AML-193 (cell line): ENCODE measurements around the gene TOLLIP.

Source experiments
- DNase-seq, 2 experiments: peaks; one replicate each; lab custom pipeline; 2025; lab: John Stamatoyannopoulos, UW

TOLLIP gene

GRCh38 chr11:1298695-1299492 lies 10.5 kb downstream of the TOLLIP start:
- peak; percentile 79 to 83 for DNase-seq

- DNase-seq = no peak
Measured at GRCh38 chr11:1297576-1298473, 11.6 kb downstream of the TOLLIP start.

- DNase-seq = no peak
Measured at GRCh38 chr11:1297011-1297575, 12.3 kb downstream of the TOLLIP start.

GRCh38 chr11:1296287-1296686 lies 13.1 kb downstream of the TOLLIP start:
- DNase-seq = no peak

GRCh38 chr11:1295591-1295990 lies 13.8 kb downstream of the TOLLIP start:
- no peak for DNase-seq

- DNase-seq = no peak
Measured at GRCh38 chr11:1295086-1295485, 14.3 kb downstream of the TOLLIP start.

- peak in 1 of 2 experiments; percentile 17 for DNase-seq
Measured at GRCh38 chr11:1293619-1294015, 15.8 kb downstream of the TOLLIP start.

- DNase-seq = no peak
Measured at GRCh38 chr11:1292644-1293618, 16.5 kb downstream of the TOLLIP start.

GRCh38 chr11:1292018-1292643 lies 17.3 kb downstream of the TOLLIP start:
- DNase-seq = no peak

- DNase-seq = no peak
Measured at GRCh38 chr11:1291295-1292017, 18.0 kb downstream of the TOLLIP start.

GRCh38 chr11:1290052-1291040 lies 19.1 kb downstream of the TOLLIP start:
- no peak for DNase-seq

- no peak for DNase-seq
Measured at GRCh38 chr11:1289211-1289935, 20.1 kb downstream of the TOLLIP start.

GRCh38 chr11:1288426-1289151 lies 20.8 kb downstream of the TOLLIP start:
- no peak for DNase-seq

GRCh38 chr11:1287928-1288327 lies 21.5 kb downstream of the TOLLIP start:
- DNase-seq = no peak

GRCh38 chr11:1285876-1286275 lies 23.6 kb downstream of the TOLLIP start:
- DNase-seq = no peak

- no peak for DNase-seq
Measured at GRCh38 chr11:1285316-1285744, 24.1 kb downstream of the TOLLIP start.

GRCh38 chr11:1283906-1284305 lies 25.5 kb downstream of the TOLLIP start:
- no peak for DNase-seq

- DNase-seq = no peak
Measured at GRCh38 chr11:1283091-1283511, 26.3 kb downstream of the TOLLIP start.
